ENCODE results near the gene KSR2.
"Not testable (repeated sequence)": the region's sequence is repeated elsewhere in the genome, so short reads cannot be mapped to it uniquely, and the experiment has no call there.

Gene KSR2

GRCh38 chr12:117649796-117650195, 319.0 kb downstream of the KSR2 start:
- DNase-seq (ENCODE audit: low read depth in 2 of 2, low spot score in 1 of 2) = no peak

- DNase-seq (ENCODE audit: low read depth in 2 of 2, low spot score in 1 of 2) = no peak
Measured at GRCh38 chr12:117646520-117646919, 322.3 kb downstream of the KSR2 start.

GRCh38 chr12:117645473-117645872, 323.3 kb downstream of the KSR2 start:
- DNase-seq (ENCODE audit: low read depth in 2 of 2, low spot score in 1 of 2) = no peak

- no peak for DNase-seq (ENCODE audit: low read depth in 2 of 2, low spot score in 1 of 2)
Measured at GRCh38 chr12:117643971-117644370, 324.8 kb downstream of the KSR2 start.

GRCh38 chr12:117641885-117642284, 326.9 kb downstream of the KSR2 start:
- DNase-seq (ENCODE audit: low read depth in 2 of 2, low spot score in 1 of 2) = no peak

GRCh38 chr12:117640511-117640910, 328.3 kb downstream of the KSR2 start:
- DNase-seq (ENCODE audit: low read depth in 2 of 2, low spot score in 1 of 2) = no peak

- DNase-seq (ENCODE audit: low read depth in 2 of 2, low spot score in 1 of 2) = no peak
Measured at GRCh38 chr12:117629454-117629853, 339.3 kb downstream of the KSR2 start.

- not testable (repeated sequence) for DNase-seq (ENCODE audit: low read depth in 2 of 2, low spot score in 1 of 2)
Measured at GRCh38 chr12:117628711-117629110, 340.1 kb downstream of the KSR2 start.

- DNase-seq (ENCODE audit: low read depth in 2 of 2, low spot score in 1 of 2) = no peak
Measured at GRCh38 chr12:117622741-117623140, 346.0 kb downstream of the KSR2 start.

GRCh38 chr12:117622087-117622486, 346.7 kb downstream of the KSR2 start:
- DNase-seq (ENCODE audit: low read depth in 2 of 2, low spot score in 1 of 2) = no peak

GRCh38 chr12:117607778-117608177, 361.0 kb downstream of the KSR2 start:
- DNase-seq (ENCODE audit: low read depth in 2 of 2, low spot score in 1 of 2) = no peak

- no peak for DNase-seq (ENCODE audit: low read depth in 2 of 2, low spot score in 1 of 2)
Measured at GRCh38 chr12:117606945-117607344, 361.8 kb downstream of the KSR2 start.

GRCh38 chr12:117606024-117606423, 362.8 kb downstream of the KSR2 start:
- DNase-seq (ENCODE audit: low read depth in 2 of 2, low spot score in 1 of 2) = no peak

GRCh38 chr12:117603316-117604113, 365.3 kb downstream of the KSR2 start:
- no peak for DNase-seq (ENCODE audit: low read depth in 2 of 2, low spot score in 1 of 2)

GRCh38 chr12:117599849-117600248, 368.9 kb downstream of the KSR2 start:
- DNase-seq (ENCODE audit: low read depth in 2 of 2, low spot score in 1 of 2) = no peak

- DNase-seq (ENCODE audit: low read depth in 2 of 2, low spot score in 1 of 2) = no peak
Measured at GRCh38 chr12:117596968-117597367, 371.8 kb downstream of the KSR2 start.

- DNase-seq (ENCODE audit: low read depth in 2 of 2, low spot score in 1 of 2) = no peak
Measured at GRCh38 chr12:117595751-117596150, 373.0 kb downstream of the KSR2 start.

- DNase-seq (ENCODE audit: low read depth in 2 of 2, low spot score in 1 of 2) = no peak
Measured at GRCh38 chr12:117594481-117594880, 374.3 kb downstream of the KSR2 start.

- DNase-seq (ENCODE audit: low read depth in 2 of 2, low spot score in 1 of 2) = no peak
Measured at GRCh38 chr12:117593815-117594400, 374.9 kb downstream of the KSR2 start.

- no peak for DNase-seq (ENCODE audit: low read depth in 2 of 2, low spot score in 1 of 2)
Measured at GRCh38 chr12:117592588-117593305, 376.0 kb downstream of the KSR2 start.

GRCh38 chr12:117590999-117591398, 377.8 kb downstream of the KSR2 start:
- DNase-seq (ENCODE audit: low read depth in 2 of 2, low spot score in 1 of 2) = no peak

GRCh38 chr12:117590386-117590785, 378.4 kb downstream of the KSR2 start:
- no peak for DNase-seq (ENCODE audit: low read depth in 2 of 2, low spot score in 1 of 2)
